ENCODE measurements around the gene RHBDF2. TPM values are rescaled to one million over a fixed set of nuclear protein-coding genes. Genes with fewer than 3 reads are reported as not detected.

RHBDF2 gene
- total RNA-seq, 1 donor from 2014 or later = 30.7 TPM

DNA sequence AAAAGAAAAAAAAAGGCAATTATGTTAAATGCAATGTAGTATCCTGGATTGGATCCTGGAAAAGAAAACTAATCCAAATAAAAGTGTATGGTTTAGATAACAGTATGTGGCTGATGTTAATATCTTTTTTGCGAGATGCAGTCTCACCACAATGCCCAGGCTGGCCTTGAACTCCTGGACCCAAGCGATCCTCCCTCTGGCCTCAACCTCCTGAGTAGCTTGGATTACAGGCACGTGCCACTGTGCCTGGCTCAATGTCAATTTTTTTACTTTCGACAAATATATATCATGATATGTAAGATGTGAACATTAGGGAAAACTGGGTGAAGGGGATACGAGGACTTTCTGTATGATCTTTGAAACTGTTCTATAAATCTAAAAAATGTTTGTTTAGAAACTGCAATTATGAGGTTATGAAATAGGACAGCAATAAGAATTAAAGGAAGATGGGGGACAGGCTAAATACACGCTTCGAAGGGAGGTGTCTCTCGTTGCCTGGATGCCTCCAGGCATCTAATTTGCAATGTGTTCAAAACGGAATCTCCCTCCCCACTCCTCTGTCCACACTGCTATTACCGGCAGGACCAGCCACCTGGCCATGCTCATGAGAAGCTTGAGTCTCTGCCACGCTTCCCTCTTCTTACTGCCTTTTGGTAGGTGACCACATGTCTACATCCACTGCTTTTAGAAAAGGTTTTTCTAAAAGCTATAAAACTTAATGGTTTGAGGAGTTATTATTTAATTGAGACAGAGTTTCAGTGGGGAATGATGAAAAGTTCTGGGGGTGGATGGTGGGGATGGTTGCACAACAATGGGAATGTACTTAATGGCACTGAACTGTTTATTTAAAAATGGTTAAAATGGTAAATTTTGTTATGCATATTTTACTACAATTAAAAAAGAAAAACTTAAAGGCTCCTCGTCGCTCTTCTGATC, 63.5 kb downstream of the RHBDF2 start:
- Histone ChIP-seq H2AFZ (ENCODE audit: low read depth, low read length) (no peak overlapping the region), H3K79me2 (ENCODE audit: insufficient read depth, low read length) (peaks cover 94% of the 10 kb centered on the region), H3K9me3 (ENCODE audit: insufficient read depth, low read depth, low read length) (no peaks in the 10 kb centered on the region), H3K4me1 (ENCODE audit: insufficient read depth, low read length) (peaks cover 3% of the 10 kb centered on the region), H3K27ac (ENCODE audit: low read depth, low read length) (no peak overlapping the region), H3K9ac (ENCODE audit: low read length) (no peak overlapping the region), H3K4me2 (ENCODE audit: low read length) (no peak overlapping the region), H4K20me1 (ENCODE audit: insufficient read depth, low read length) (peaks cover 93% of the 10 kb centered on the region), H3K4me3 (ENCODE audit: insufficient read depth, low read depth, low read length) (no peak overlapping the region), H3K27me3 (ENCODE audit: insufficient read depth, low read length) (no peaks in the 10 kb centered on the region), H3K36me3 (ENCODE audit: insufficient read depth, low read length) (no peaks in the 10 kb centered on the region)
- no peak for TF ChIP-seq EZH2 (IDR thresholded peaks at IDR 0.05; ENCODE audit: insufficient read depth, low read length)
- TF ChIP-seq CTCF (IDR thresholded peaks at IDR 0.05; ENCODE audit: insufficient read depth, low read depth, low read length) = no peak
- DNase-seq (ENCODE audit: low read depth) (no peak), FAIRE-seq (no peak)
- peaks cover 2% of the 10 kb centered on the region for H3K36me3 Mint-ChIP-seq (ENCODE audit: low read depth, unreplicated experiment)
- H3K4me1 Mint-ChIP-seq (ENCODE audit: low read depth, unreplicated experiment) = peaks cover 18% of the 10 kb centered on the region
- H3K27ac Mint-ChIP-seq (ENCODE audit: unreplicated experiment) = no peak overlapping the region
- no peak overlapping the region for H3K4me3 Mint-ChIP-seq (ENCODE audit: unreplicated experiment)
- H3K9me3 Mint-ChIP-seq (ENCODE audit: unreplicated experiment) = no peaks in the 10 kb centered on the region
- H3K27me3 Mint-ChIP-seq (ENCODE audit: low read depth, unreplicated experiment) = no peaks in the 10 kb centered on the region

DNA sequence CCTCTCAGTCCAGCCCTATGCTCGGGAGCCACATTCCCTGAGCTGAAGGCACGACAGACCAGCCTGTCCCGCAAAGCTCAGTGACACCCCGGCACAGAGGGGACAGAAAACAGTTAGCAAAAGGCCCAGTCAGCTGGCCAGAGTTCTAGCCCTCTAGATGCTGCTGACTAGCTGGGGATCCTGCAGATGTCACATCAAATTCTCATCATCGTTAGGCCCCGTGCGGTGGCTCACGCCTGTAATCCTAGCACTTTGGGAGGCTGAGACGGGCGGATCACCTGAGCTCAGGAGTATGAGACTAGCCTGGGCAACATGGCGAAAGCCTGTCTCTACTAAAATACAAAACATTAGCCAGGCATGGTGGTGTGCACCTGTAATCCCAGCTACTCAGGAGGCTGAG, 65.5 kb downstream of the RHBDF2 start:
- no peak overlapping the region for H3K27ac Mint-ChIP-seq (ENCODE audit: unreplicated experiment)
- no peak overlapping the region for H3K4me3 Mint-ChIP-seq (ENCODE audit: unreplicated experiment)
- H4K20me1 ChIP-seq (ENCODE audit: insufficient read depth, low read length) = peaks cover 93% of the 10 kb centered on the region

More for the DNA sequence above, 65.5 kb downstream of the RHBDF2 start:
- Histone ChIP-seq H2AFZ (ENCODE audit: low read depth, low read length) (no peak overlapping the region), H3K27me3 (ENCODE audit: insufficient read depth, low read length) (no peaks in the 10 kb centered on the region), H3K9ac (ENCODE audit: low read length) (no peak overlapping the region), H3K36me3 (ENCODE audit: insufficient read depth, low read length) (no peaks in the 10 kb centered on the region), H3K79me2 (ENCODE audit: insufficient read depth, low read length) (peaks cover 91% of the 10 kb centered on the region), H3K4me3 (ENCODE audit: insufficient read depth, low read depth, low read length) (no peak overlapping the region), H3K9me3 (ENCODE audit: insufficient read depth, low read depth, low read length) (no peaks in the 10 kb centered on the region), H3K27ac (ENCODE audit: low read depth, low read length) (no peak overlapping the region), H3K4me2 (ENCODE audit: low read length) (no peak overlapping the region), H3K4me1 (ENCODE audit: insufficient read depth, low read length) (peaks cover 3% of the 10 kb centered on the region)
- FAIRE-seq = no peak
- H3K9me3 Mint-ChIP-seq (ENCODE audit: unreplicated experiment) = no peaks in the 10 kb centered on the region
- H3K4me1 Mint-ChIP-seq (ENCODE audit: low read depth, unreplicated experiment) = peaks cover 8% of the 10 kb centered on the region
- DNase-seq (ENCODE audit: low read depth) = no peak
- H3K27me3 Mint-ChIP-seq (ENCODE audit: low read depth, unreplicated experiment) = no peaks in the 10 kb centered on the region
- TF ChIP-seq EZH2 (IDR thresholded peaks at IDR 0.05; ENCODE audit: insufficient read depth, low read length) (no peak), CTCF (IDR thresholded peaks at IDR 0.05; ENCODE audit: insufficient read depth, low read depth, low read length) (no peak)
- H3K36me3 Mint-ChIP-seq (ENCODE audit: low read depth, unreplicated experiment) = peaks cover 2% of the 10 kb centered on the region
